Left lung (tissue), 10 donors: Measurements from ENCODE around the gene MYMX. TPM values are rescaled to one million over a fixed set of nuclear protein-coding genes. Genes with fewer than 3 reads are reported as not detected.

ENCODE experiments used
- ATAC-seq: fragments of 200-7000 bp; cut with Tn5 transposase; one replicate; pipeline ENCODE4 v1.9.1; 2020; ENCODE audit warnings: moderate library complexity
- DNase-seq, 4 donors: peaks; one replicate each; pipeline ENCODE4 v3.0.0-alpha.2; 2013 to 2020
- H3K27ac ChIP-seq, 2 donors: fragments of 200-600 bp; sonication (generic) in 1 of 2; one replicate each; pipeline versions ENCODE4 v1.5.0 to v1.8.0; 2020 to 2021
- H3K27me3 ChIP-seq, 2 donors: fragments of 200-600 bp; sonication (generic) in 1 of 2; one replicate each; pipeline versions ENCODE4 v1.5.0 to v1.8.0; 2020 to 2021
- H3K36me3 ChIP-seq, 2 donors: fragments of 200-600 bp; sonication (generic) in 1 of 2; one replicate each; pipeline versions ENCODE4 v1.5.0 to v1.8.0; 2020 to 2021
- H3K4me1 ChIP-seq, 2 donors: fragments of 200-600 bp; one replicate each; pipeline ENCODE4 v1.8.0; 2021
- H3K4me3 ChIP-seq, 2 donors: fragments of 200-600 bp; sonication (generic) in 1 of 2; one replicate each; pipeline versions ENCODE4 v1.5.0 to v1.8.0; 2020 to 2021; ENCODE audit warnings: mild to moderate bottlenecking in 1 of 2
- H3K9me3 ChIP-seq, 2 donors: fragments of 200-600 bp; sonication (generic) in 1 of 2; one replicate each; pipeline versions ENCODE4 v1.5.0 to v1.8.0; 2020 to 2021
- CTCF ChIP-seq, 2 donors: fragments of 200-600 bp; sonication (generic) in 1 of 2; IDR thresholded peaks; one replicate each; pipeline versions ENCODE4 v1.5.0 to v1.8.0; 2021; ENCODE audit warnings: antibody characterized with exemption in 2 of 2
- intact Hi-C, 2 donors: fragments of 100-400 bp; cut with DNase I; formaldehyde crosslinking; loops; one replicate each; pipeline versions ENCODE4 v1.11.2 to v1.14.2; 2022
- polyA plus RNA-seq, 6 donors: library from polyadenylated mRNA; unstranded; fragments of 120-200 nt; gene quantifications; one replicate each; pipeline ENCODE4 v1.2.1, GENCODE V29; 2013; ENCODE audit not compliant: insufficient read length in 6 of 6
- total RNA-seq, 2 donors: library from RNA; stranded (reverse); fragmentation: NEBNext Ultra II Directional; extraction: Animal tissue kit (Norgen Biotek cat#: 25700); gene quantifications; one replicate each; pipeline ENCODE4 v1.2.1, GENCODE V29; 2021
- donor health status: DM: no; HTN: yes; CAD: no.
- donor health status: DM: no; HTN: no; CAD: no.

The MYMX gene
- total and polyA plus RNA-seq, 8 donors, result 0.21 to 0.79 (median 0.33) TPM; not detected in 2

DNA sequence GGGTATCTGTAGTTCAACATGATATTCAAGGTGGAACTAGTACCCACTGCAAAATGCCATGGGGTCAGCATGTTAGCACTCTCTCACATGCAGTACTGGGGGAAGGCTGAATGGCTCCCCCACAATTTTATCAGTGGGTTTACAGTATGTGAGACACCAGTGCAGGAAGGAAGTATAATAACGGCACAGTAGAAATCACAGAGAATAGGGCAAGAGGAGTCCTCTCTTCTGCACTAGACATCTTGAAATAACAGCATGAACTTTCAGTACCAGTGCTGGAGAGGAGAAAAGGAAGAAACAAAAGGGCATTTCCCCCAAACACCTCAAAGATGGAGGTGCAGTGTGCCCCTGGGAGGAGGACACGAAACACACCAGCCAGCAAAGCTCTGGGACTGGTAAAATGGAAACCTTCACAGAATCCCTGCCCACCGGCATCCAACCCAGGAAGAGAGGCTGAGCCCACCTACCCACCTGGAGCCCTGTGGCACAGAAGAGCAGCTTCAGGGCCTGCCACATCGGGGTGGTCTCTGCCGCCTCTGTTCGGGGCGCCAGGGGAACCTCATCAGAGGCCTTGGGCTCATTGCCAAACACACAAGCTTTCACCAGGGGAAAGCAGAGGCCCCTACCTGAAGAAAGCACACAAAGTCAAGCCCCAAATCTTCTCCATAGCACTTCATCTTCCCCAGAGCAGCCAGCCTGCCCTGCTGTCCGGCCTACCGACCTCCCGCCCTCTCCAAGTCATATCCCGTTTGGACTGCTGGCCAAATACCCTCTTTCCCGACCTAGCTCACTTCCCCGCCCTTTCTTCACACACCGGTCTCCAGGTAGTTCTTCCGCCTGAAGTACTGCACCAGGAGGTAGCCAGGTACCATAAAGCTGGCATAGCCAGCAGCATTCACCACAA, 39.4 kb downstream of the MYMX start:
- Histone ChIP-seq H3K4me3 (peak overlapping the region; percentile 85 to 86), H3K4me1 (peaks cover 13 to 65% of the 10 kb centered on the region in 2 donors), H3K27ac (peak overlapping the region; percentile 87 to 94), H3K9me3 (no peaks in the 10 kb centered on the region), H3K36me3 (peaks cover 0 to 72% of the 10 kb centered on the region in 2 donors), H3K27me3 (no peaks in the 10 kb centered on the region)
- intact Hi-C loops, result no loop called here
- ATAC-seq (peak; percentile 32), DNase-seq (peak in 1 of 4 donors; percentile 47)
- no peak for TF ChIP-seq CTCF (IDR thresholded peaks at IDR 0.05)

- peaks cover 13 to 66% of the 10 kb centered on the region in 2 donors for H3K4me1 ChIP-seq
- H3K9me3 ChIP-seq, result no peaks in the 10 kb centered on the region
- no peak for TF ChIP-seq CTCF (IDR thresholded peaks at IDR 0.05)
- H3K27me3 ChIP-seq, result no peaks in the 10 kb centered on the region
- H3K4me3 ChIP-seq, result peak overlapping the region; percentile 85 to 86
- no peak for DNase-seq
- intact Hi-C loops, result no loop called here
- no peak for ATAC-seq
- peaks cover 0 to 72% of the 10 kb centered on the region in 2 donors for H3K36me3 ChIP-seq
- peak overlapping the region; percentile 87 to 94 for H3K27ac ChIP-seq
These were observed 40.0 kb downstream of the MYMX start for GRCh38 chr6:44256775-44257024.

GRCh38 chr6:44257025-44257752, 40.5 kb downstream of the MYMX start, which contains the start of gene SLC35B2:
TSS of gene SLC35B2 (minus strand) at chr6:44257528. CDS start at chr6:44257410, 118 bp downstream.
- Histone ChIP-seq H3K36me3 (peaks cover 0 to 72% of the 10 kb centered on the region in 2 donors), H3K4me1 (peaks cover 14 to 66% of the 10 kb centered on the region in 2 donors), H3K27me3 (no peaks in the 10 kb centered on the region), H3K4me3 (peak within 1 kb of the TSS; percentile 85 to 86), H3K27ac (peak within 1 kb of the TSS; percentile 87 to 94), H3K9me3 (no peaks in the 10 kb centered on the region)
- DNase-seq (peak; percentile 76 to 91 (median 82)), ATAC-seq (peak; percentile 85)
- peak; percentile 71 to 79 for TF ChIP-seq CTCF (IDR thresholded peaks at IDR 0.05)
- intact Hi-C loops, result no loop called here

GRCh38 chr6:44257753-44258324, 41.1 kb downstream of the MYMX start:
- H3K4me1 ChIP-seq, result peaks cover 21 to 66% of the 10 kb centered on the region in 2 donors
- no peak for ATAC-seq
- intact Hi-C loops, result no loop called here
- no peaks in the 10 kb centered on the region for H3K27me3 ChIP-seq
- DNase-seq, result no peak
- no peaks in the 10 kb centered on the region for H3K9me3 ChIP-seq
- peak overlapping the region; percentile 87 to 94 for H3K27ac ChIP-seq
- peak overlapping the region; percentile 85 to 86 for H3K4me3 ChIP-seq
- peaks cover 0 to 70% of the 10 kb centered on the region in 2 donors for H3K36me3 ChIP-seq
- TF ChIP-seq CTCF (IDR thresholded peaks at IDR 0.05), result no peak
